Fibroblast of the aortic adventitia (primary cell): ENCODE results near the gene SPECC1L. TPM values are rescaled to one million over a fixed set of nuclear protein-coding genes. Genes with fewer than 3 reads are reported as not detected.

Source experiments
- DNase-seq: peaks from one replicate; pipeline ENCODE4 v3.0.0-alpha.2; 2010; ENCODE audit warnings: low read depth
- H3K4me3 ChIP-seq: 2 replicates; pipeline ENCODE4 v1.5.1; 2011; ENCODE audit warnings: low read depth, mild to moderate bottlenecking, control low read depth, low read length, moderate library complexity
- CTCF ChIP-seq: IDR thresholded peaks from 2 replicates; pipeline ENCODE4 v1.5.1; 2011; ENCODE audit warnings: mild to moderate bottlenecking, low read length, control low read depth, inconsistent platforms; ENCODE audit not compliant: insufficient read depth
- total RNA-seq: library from RNA; depleted of rRNA; stranded (reverse); fragments of >200 nt; gene quantifications from 2 replicates; pipeline ENCODE4 v1.2.3, GENCODE V29; 2012; ENCODE audit warnings: low replicate concordance

The SPECC1L gene
- total RNA-seq, 1 donor, result 43.2 TPM

DNA sequence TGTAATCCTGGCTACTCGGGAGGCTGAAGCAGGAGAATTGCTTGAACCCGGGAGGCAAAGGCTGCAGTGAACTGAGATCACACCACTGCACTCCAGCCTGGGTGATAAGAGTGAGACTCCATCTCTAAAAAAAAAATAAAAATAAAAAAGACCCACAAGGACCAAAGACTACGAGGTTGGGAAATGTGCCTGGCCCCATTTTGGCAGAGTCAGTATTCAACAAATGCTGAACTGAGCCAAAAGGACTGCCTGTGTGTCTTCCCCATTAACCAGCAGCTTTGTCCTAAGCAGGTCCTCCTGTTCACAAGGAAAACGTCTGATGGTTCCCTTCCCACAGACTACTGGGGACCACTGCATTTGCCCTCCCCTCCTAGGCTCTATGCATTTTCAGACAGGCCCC is 184.4 kb downstream of the SPECC1L start:
- TF ChIP-seq CTCF, result no peak
- DNase-seq, result no peak
- H3K4me3 ChIP-seq, result no peak overlapping the region

- DNase-seq, result peak; percentile 20
- TF ChIP-seq CTCF, result no peak
- no peak overlapping the region for H3K4me3 ChIP-seq
Observed at GRCh38 chr22:24455751-24456426, 185.3 kb downstream of the SPECC1L start.

- no peak overlapping the region for H3K4me3 ChIP-seq
- DNase-seq, result peak; percentile 45
Observed at GRCh38 chr22:24457894-24458420, 187.3 kb downstream of the SPECC1L start.

GRCh38 chr22:24459911-24460310 is 189.3 kb downstream of the SPECC1L start:
- DNase-seq, result no peak
- TF ChIP-seq CTCF, result no peak
- no peak overlapping the region for H3K4me3 ChIP-seq

More at GRCh38 chr22:24457894-24458420, 187.3 kb downstream of the SPECC1L start:
- no peak for TF ChIP-seq CTCF

GRCh38 chr22:24460418-24461089 is 189.9 kb downstream of the SPECC1L start:
- H3K4me3 ChIP-seq, result no peak overlapping the region
- no peak for TF ChIP-seq CTCF
- peak; percentile 16 for DNase-seq

GRCh38 chr22:24463071-24463760 is 192.6 kb downstream of the SPECC1L start:
- DNase-seq, result no peak
- no peak overlapping the region for H3K4me3 ChIP-seq
- no peak for TF ChIP-seq CTCF
